Limb (tissue), 2 donors: ENCODE data around the gene ACTL7B.
A peak's percentile ranks its signal among the peaks of the same experiment; 100 is the strongest.
"Not testable (repeated sequence)": the region's sequence is repeated elsewhere in the genome, so short reads cannot be mapped to it uniquely, and the experiment has no call there.

Source experiments
- DNase-seq, 2 donors: peaks; one replicate each; pipeline ENCODE4 v3.0.0-alpha.2; 2016; ENCODE audit errors: extremely low spot score in 2 of 2

The ACTL7B gene

GRCh38 chr9:108855888-108856287, at the start of gene ACTL7B:
ACTL7B (minus strand) TSS chr9:108855986; CDS start chr9:108855930, 56 bp downstream.
- DNase-seq = no peak

- DNase-seq = no peak
Measured at GRCh38 chr9:108905494-108905893, 49.7 kb upstream of the ACTL7B start.

DNA sequence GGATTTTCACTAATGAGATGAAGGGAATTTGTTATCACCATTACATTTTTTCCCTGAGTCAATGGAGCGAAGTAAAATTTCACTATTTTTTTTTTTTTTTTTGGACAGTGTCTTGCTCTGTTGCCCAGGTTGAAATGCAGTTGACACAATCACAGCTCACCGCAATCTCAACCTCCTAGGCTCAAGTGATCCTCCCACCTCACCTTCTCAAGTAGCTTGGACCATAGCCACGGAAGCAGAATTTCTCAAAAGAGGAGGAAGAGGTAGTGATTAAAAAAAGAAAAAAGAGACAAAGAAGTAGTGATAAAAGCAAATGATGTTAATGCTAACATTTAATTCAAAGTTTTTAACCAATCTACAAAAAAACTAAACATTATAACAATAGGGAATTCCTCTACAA, 48.4 kb upstream of the ACTL7B start:
- no peak for DNase-seq

GRCh38 chr9:108903420-108904103, 47.8 kb upstream of the ACTL7B start:
- DNase-seq = no peak

DNA sequence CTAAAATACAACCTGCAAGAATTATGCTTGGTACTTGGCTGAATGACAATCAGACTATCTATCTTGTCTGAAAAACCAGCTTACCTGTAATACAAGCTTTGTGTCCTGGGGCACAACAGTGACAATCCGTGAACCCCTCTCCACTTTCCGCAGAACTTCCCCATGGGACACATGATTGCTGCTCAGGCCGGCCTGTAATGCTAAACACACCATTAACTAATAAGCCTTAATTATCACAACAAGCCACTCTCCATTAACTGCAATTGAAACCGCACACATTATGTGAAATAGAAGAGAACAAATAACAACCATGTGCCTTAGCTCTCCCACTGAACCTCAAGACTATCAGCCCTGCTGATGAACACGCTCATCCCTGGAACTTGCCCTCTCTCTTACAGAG, 44.4 kb upstream of the ACTL7B start:
- DNase-seq = no peak

GRCh38 chr9:108899023-108899695, 43.4 kb upstream of the ACTL7B start:
- not testable (repeated sequence) for DNase-seq

- no peak for DNase-seq
Measured at GRCh38 chr9:108897324-108898096, 41.7 kb upstream of the ACTL7B start.

GRCh38 chr9:108894225-108894997, 38.6 kb upstream of the ACTL7B start:
- DNase-seq = no peak

DNA sequence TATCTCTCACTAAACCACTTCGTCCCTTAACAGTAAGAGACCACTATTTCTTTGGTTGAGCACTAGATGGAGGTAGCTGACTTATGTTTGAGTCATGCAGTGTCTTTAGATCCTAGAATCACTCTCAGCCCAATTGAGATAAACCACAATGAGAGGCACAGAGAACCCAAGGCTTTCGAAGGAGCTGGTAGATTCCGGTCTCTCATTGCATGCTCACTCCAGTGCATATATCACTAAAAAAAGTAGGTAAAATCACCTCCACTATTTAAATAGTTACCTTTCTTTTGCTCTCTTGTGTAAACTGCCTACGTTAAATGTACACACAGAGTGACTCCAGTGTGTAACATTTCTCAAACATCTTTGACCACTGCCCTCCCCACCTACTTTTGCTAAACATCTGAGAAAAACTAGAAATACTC, 33.9 kb upstream of the ACTL7B start:
- peak in 1 of 2 donors; percentile 5 for DNase-seq

DNA sequence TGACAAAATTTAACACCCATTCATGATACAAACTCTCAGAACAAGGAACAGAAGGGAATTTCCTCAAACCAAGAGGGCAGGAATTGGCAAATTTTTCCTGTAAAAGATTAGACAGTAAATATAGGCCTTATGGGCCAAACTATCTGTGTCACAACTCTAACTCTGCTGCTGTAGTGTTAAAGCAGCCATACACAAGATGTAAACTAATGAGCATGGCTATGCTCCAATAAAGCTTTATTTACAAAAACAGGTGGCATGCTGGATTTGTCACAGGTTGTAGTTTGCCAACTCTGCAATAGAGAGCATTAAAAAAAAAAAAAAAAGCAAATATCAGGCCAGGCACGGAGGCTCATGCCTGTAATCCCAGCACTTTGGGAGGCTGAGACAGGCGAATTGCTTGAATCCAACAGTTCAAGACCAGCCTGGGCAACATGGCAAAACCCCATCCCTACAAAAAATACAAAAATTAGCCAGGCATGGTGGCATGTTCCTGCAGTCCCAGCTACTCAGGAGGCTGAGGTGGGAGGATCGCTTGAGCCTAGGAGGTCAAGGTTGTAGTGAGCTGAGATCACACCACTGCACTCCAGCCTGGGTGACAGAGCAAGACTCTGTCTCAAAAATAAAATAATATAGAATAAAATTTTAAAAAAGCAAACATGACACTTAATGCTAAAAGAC, 30.9 kb upstream of the ACTL7B start:
- DNase-seq = not testable (repeated sequence)

- DNase-seq = no peak
Measured at GRCh38 chr9:108885643-108886348, 30.0 kb upstream of the ACTL7B start.

GRCh38 chr9:108884701-108885100, 28.9 kb upstream of the ACTL7B start:
- no peak for DNase-seq

GRCh38 chr9:108883085-108883484, 27.3 kb upstream of the ACTL7B start:
- DNase-seq = no peak

DNA sequence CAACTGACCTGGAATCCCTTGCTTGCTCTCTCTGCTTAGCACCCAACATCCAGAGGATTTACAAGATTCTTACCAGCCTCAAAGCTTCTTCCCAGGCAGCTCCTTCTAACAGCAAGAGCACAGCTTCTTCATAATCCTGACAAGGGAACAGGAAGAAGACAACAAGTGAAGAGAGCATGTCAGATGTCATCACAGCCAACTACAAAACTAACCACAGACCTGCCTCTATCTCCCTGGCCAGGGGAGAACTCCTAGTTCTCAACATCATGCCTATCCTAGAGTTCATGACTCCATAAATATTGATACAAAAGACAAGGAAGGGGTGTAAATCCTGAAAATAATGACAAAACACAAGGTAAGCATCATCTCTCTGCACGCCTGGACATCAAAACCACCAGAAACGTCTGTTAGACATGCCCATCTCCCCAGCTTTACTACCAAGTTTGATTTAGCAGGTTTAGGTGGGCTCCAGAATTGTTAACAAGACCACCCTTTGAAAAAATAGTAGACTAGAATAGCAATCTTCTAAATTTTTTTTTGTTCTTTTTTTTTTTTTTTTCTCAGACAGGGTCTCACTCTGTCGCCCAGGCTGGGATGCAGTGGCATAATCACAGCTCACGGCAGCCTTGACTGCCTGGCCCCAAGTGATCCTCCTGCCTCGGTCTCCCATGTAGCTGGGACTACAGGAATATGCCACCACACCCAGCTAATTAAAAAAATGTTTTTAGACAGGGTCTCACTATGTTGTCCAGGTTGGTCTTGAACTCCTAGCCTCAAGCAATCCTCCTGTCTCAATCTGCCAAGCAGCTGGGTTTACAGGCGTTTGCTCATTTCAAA, 26.5 kb upstream of the ACTL7B start:
- no peak for DNase-seq

DNA sequence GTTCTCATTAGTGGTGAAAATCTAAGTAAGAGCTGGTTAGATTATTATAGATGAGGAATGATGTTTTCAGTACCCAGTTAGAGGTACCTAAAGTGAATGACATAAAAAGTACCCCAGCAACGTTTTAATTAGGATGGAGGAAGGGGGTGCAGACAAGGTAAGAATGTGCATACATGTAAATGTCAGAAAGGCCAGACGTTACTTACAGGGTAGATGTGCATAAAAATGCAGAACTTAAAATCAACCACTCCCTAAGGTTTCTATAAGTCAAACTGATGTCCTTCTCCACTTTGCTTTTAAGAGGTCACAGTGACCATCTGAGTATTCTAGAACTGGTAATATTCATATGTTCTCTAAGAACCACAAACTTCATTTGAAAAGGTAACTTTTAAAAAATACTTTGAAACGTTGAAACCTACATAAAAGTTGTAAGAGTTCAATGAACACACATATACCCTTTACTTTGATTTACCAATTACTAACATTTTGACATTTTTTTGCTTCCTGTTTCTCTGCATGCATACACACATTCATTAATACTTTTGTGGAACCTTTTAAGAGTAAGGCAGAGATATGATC, 25.0 kb upstream of the ACTL7B start:
- DNase-seq = no peak

GRCh38 chr9:108877524-108877923, 21.7 kb upstream of the ACTL7B start:
- DNase-seq = no peak

- DNase-seq = no peak
Measured at GRCh38 chr9:108876425-108876824, 20.6 kb upstream of the ACTL7B start.

DNA sequence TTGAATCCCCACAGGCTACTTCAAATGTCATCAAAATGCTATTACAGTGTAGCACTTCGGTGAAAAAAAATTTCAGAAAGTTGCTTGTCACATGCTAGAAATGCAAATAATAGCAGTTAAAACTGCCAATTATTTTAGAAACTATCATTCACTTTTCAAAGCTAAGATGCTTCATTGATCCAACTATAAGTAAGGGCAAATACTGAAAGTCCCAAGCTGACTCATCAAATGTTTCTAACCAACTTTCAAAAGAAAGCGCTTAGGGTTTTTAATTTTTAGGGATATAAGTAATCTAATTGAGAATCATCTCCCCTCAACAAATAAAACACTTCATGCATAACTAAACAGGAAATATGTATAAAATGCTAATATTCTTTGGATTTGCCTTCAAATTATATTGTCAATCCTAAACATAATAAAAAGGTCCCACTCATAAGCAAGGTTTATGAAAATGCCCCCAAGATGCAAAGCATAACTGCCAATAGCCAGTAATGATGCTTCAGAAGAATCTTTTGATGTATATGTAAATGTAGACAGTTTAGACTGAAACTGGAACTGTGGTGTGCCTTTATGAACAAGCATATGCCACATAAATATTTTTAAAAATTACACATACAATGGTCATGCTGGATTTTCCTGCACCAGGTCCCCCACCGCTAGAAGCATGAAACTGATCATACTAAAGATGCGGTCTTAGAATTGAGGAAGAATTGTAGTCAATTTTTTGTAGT, 18.4 kb upstream of the ACTL7B start:
- no peak for DNase-seq
